ENCODE results near the gene SP5. TPM values are rescaled to one million over a fixed set of nuclear protein-coding genes. Genes with fewer than 3 reads are reported as not detected.
A peak's percentile ranks its signal among the peaks of the same experiment; 100 is the strongest.

Gene SP5
- total RNA-seq, 2 experiments from 2014 or later, result not detected

- Histone ChIP-seq H3K9me3 (ENCODE audit: control insufficient read depth in 1 of 2, insufficient read depth in 1 of 2, low read length in 2 of 2) (no peaks in the 10 kb centered on the region), H3K27ac (ENCODE audit: low read depth in 1 of 2, low read length in 2 of 2) (no peak overlapping the region), H3K36me3 (ENCODE audit: insufficient read depth, low read length) (no peaks in the 10 kb centered on the region), H3K4me3 (ENCODE audit: low read length) (no peak overlapping the region), H3K4me1 (ENCODE audit: insufficient read depth, low read length) (peaks cover under 1% of the 10 kb centered on the region), H3K27me3 (ENCODE audit: control insufficient read depth in 1 of 2, insufficient read depth in 2 of 2, low read length in 2 of 2) (peaks cover 0 to 2% of the 10 kb centered on the region in 2 experiments)
- no peaks in the 10 kb centered on the region for H3K9me3 Mint-ChIP-seq
- ATAC-seq (ENCODE audit: poor library complexity) (no peak), DNase-seq (no peak)
- CTCF ChIA-PET, result no interaction called here
- TF ChIP-seq, protein P1, sequence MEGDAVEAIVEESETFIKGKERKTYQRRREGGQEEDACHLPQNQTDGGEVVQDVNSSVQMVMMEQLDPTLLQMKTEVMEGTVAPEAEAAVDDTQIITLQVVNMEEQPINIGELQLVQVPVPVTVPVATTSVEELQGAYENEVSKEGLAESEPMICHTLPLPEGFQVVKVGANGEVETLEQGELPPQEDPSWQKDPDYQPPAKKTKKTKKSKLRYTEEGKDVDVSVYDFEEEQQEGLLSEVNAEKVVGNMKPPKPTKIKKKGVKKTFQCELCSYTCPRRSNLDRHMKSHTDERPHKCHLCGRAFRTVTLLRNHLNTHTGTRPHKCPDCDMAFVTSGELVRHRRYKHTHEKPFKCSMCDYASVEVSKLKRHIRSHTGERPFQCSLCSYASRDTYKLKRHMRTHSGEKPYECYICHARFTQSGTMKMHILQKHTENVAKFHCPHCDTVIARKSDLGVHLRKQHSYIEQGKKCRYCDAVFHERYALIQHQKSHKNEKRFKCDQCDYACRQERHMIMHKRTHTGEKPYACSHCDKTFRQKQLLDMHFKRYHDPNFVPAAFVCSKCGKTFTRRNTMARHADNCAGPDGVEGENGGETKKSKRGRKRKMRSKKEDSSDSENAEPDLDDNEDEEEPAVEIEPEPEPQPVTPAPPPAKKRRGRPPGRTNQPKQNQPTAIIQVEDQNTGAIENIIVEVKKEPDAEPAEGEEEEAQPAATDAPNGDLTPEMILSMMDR (IDR thresholded peaks at IDR 0.05), result no peak
- intact Hi-C loops (cut with DNase I, micrococcal nuclease), result no loop called here
- no peak overlapping the region for H3K27ac Mint-ChIP-seq
- POLR2A ChIA-PET, result no interaction called here
- H3K4me3 Mint-ChIP-seq, result no peak overlapping the region
- no peaks in the 10 kb centered on the region for H3K36me3 Mint-ChIP-seq (ENCODE audit: low read depth)
- no peaks in the 10 kb centered on the region for H3K27me3 Mint-ChIP-seq
- peaks cover 19% of the 10 kb centered on the region for H3K4me1 Mint-ChIP-seq (ENCODE audit: low read depth)
Measured at GRCh38 chr2:170764880-170765261, 49.7 kb downstream of the SP5 start.

DNA sequence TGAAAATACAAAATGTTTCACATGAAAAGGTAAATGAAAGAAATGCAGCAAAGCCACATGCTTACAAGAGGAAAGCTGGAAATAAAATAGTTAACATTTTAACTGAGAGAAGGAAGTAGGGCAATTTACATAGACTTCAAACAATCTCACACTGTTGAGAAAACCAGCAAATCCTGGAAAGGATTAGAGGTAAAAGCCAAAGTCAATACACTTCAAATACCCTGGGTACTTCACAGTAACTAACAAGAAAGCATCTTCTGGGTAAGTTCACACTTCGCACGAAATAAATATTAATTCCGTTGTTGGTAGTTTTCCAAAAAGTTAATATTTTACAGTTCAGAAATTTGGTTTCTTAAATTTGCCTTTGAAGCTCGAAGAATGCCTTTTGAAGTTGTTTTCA lies 51.6 kb downstream of the SP5 start:
- TF ChIP-seq, protein P1 (IDR thresholded peaks at IDR 0.05), result no peak
- ATAC-seq (ENCODE audit: poor library complexity) (no peak), DNase-seq (no peak)
- H3K4me3 Mint-ChIP-seq, result peak overlapping the region; percentile 25
- peaks cover 31% of the 10 kb centered on the region for H3K4me1 Mint-ChIP-seq (ENCODE audit: low read depth)
- Histone ChIP-seq H3K4me3 (ENCODE audit: low read length) (no peak overlapping the region), H3K4me1 (ENCODE audit: insufficient read depth, low read length) (peaks cover 14% of the 10 kb centered on the region), H3K36me3 (ENCODE audit: insufficient read depth, low read length) (no peaks in the 10 kb centered on the region), H3K9me3 (ENCODE audit: control insufficient read depth in 1 of 2, insufficient read depth in 1 of 2, low read length in 2 of 2) (peaks cover 0 to 4% of the 10 kb centered on the region in 2 experiments), H3K27me3 (ENCODE audit: control insufficient read depth in 1 of 2, insufficient read depth in 2 of 2, low read length in 2 of 2) (peaks cover 0 to 1% of the 10 kb centered on the region in 2 experiments), H3K27ac (ENCODE audit: low read depth in 1 of 2, low read length in 2 of 2) (no peak overlapping the region)
- H3K27me3 Mint-ChIP-seq, result no peaks in the 10 kb centered on the region
- intact Hi-C loops (cut with DNase I, micrococcal nuclease), result no loop called here
- ChIA-PET CTCF (no interaction called here), POLR2A (no interaction called here)
- H3K36me3 Mint-ChIP-seq (ENCODE audit: low read depth), result no peaks in the 10 kb centered on the region
- no peak overlapping the region for H3K27ac Mint-ChIP-seq
- no peaks in the 10 kb centered on the region for H3K9me3 Mint-ChIP-seq

Other genes starting within 250 kb of the SP5 start
- not detected for gene ERICH2, start 55.0 kb downstream of the SP5 start, total RNA-seq
- not detected for gene GAD1, start 101.5 kb downstream of the SP5 start, total RNA-seq
- 10 to 100 TPM; 87.3 to 95.7 TPM for gene GORASP2, start 213.9 kb downstream of the SP5 start, total RNA-seq